COLO829 (cell line): ENCODE measurements around the gene TBP.

ENCODE experiments used
- DNase-seq: peaks from one replicate; pipeline ENCODE4 v3.0.0; 2012; ENCODE audit warnings: low spot score

TBP gene

DNA sequence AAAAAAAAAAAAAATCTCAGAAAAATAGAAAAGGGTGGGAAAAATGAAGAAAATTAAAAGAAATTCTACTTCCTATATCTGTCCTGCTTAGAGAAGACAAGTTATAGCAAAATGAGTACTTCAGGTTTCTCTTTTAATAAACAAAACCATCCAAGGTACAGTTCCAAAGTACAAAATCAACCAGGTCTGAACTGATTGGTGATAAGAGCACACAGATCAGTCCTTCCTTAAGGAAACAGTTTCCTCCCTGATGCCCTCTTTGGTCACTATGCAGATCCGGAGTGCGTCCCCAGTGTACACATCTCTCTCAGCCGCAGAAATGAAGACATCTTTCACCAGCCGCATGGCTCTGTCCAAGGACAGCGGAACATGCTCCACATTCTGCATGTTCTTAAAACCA lies 19.2 kb upstream of the TBP start:
- DNase-seq = no peak

DNA sequence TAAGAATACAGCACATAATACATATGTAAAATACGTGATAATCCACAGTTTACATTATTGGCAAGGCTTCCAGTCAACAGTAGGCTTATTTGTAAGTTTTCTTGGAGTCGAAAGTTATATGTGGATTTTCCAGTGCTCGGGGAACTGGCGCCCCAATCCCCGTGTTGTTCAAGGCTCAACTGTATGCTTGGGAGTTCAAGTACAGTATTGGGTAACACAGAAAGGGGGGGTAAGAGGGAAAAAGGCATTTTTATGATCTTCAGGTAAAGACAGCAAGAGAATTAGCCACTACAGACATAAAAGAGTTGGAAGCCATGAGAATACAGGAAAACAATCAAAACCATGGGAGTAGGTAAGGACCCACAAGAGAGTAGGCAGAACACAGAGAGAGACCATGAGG lies 17.5 kb upstream of the TBP start:
- DNase-seq = no peak

DNA sequence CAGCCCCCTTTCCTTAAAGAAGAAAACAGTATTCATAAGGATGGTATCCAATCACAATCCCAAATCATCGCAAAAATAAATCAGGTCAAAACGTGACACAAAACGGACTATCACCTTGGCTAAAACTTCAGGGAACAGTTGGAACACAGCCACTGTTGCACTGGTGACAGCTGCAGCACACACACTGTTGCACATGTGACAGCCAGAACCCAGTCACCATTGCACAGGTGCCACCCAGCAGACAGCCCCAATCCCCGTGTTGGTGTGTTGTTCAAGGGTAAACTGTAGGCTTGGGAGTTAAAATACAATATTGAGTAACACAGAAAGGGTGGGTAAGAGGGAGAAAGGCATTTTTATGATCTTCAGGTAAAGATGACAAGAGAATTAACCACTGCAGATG lies 16.8 kb upstream of the TBP start:
- DNase-seq = no peak

GRCh38 chr6:170542031-170542719 lies 12.0 kb upstream of the TBP start:
- DNase-seq = no peak

DNA sequence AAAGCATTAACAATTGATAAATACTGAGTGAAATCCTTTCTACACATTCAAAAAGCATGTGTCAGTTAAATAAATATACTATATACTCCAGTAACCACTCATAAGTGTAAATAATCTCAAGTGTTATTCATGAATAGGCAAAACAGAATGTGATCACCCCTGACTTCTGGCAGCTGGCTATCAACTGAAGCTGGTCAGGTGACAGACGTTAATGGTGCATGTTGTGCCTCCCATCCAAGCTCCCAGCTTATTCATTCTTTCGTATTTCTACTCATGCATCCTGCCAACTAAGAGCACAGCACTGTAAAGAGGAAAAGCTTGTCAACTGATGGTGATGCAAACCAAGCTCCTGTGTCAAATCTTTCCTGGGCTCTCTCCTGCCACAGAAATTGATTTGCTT lies 8.8 kb upstream of the TBP start:
- DNase-seq = no peak

DNA sequence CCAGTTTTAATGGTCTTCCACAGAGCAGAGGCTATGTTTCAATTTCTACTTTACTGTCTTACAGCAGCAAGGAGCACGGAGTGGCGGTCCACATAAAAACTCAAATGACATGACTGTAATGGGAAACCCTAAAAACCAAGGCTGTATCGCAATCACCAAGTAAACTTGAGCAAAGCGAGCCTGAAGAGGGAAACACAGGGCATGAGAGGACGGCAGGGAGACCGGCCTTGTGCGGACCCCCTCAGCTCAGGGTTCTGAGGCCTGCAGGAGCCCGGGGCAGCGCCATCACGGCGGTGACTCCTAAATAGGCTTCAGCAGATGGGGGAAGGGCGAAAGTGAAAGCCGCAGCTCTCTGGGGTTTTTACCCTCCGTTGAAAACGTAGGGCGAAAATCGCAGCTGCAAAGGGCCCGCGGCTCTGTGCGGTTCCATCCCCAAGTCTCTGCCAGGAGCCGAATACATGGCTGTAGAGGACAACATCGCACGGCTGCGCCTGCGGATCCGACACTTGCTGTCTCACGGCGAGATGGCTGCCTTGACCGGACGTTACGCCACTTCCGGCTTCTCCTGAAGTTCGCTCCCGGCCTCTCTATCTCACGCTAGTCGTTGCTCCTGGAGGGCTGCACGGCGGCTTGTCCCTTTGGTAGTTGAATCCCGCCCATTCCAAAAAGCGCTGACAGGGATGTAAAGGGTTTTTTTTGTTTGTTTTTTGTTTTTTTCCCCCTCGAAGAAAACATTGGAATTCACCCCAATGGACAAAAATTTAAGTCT lies 1.2 kb upstream of the TBP start, which contains the start of gene PSMB1:
Gene PSMB1, minus strand, starts transcription at position 543 of the 769 bp plus-strand sequence. Its CDS starts 65 bp downstream, at position 478.
- peak; percentile 76 for DNase-seq

GRCh38 chr6:170553534-170554012 lies 596 bp upstream of the TBP start:
- peak; percentile 26 for DNase-seq

GRCh38 chr6:170554796-170555137 lies 598 bp downstream of the TBP start:
- DNase-seq = no peak

- DNase-seq = no peak
Measured at GRCh38 chr6:170555305-170555704, 1.1 kb downstream of the TBP start.

- no peak for DNase-seq
Measured at GRCh38 chr6:170561555-170561954, 7.4 kb downstream of the TBP start.

DNA sequence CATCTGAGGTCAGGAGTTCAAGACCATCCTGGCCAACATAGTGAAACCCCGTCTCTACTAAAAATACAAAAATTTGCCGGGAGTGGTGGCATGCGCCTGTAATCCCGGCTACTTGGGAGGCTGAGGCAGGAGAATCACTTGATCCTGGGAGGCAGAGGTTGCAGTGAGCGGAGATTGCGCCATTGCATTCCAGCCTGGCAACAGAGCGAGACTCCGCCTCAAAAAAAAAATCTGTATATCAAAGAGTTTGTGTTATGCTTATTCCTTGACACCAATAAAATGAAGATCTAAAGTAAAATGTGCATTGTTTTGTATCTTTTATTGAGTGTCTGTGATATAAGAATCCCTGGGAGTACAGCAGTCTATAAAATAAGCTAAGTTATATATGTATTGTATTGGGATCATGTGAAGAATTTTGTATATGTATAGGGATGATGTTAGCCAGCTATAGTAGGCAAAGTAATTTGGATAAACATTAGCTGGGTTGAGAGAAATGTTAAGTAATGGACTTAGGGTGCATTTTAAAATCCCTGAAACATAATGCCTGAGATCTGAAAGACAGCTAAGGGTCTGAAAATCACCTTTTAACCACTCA lies 10.9 kb downstream of the TBP start:
- no peak for DNase-seq

DNA sequence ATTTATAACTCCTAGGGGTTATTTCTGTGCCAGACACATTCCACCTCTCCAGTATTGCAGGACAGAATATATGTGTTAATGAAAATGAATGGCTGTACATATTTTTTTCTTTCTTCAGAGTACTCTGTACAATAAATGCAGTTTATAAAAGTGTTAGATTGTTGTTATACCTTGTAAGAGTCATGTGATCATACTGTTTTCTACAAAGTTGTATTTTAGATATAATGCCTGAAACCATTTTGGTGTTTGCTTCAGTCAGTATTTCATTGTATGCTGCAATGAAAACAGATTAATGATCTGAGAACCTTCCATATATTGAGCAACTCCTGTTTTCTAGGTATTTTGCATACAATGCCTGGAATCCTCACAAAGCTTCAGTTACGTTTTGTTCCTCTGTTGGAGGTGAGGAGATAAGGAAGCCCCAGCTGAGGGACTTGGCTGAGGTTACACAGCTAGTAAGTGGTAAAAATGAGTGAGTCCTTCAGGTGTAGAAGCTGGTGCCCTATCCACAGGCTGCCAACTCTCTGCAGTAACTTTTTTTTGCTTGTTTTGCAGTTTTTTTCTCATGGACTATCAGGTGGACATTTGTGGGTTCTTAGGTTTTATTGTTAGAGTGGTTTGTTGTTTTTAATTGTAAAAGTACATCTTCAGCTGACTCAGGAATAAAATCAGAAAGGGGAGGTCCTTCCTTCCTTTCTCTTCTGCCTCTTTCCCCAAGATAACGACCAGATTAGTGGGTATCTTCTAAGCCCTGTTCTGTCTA lies 18.7 kb downstream of the TBP start:
- no peak for DNase-seq

GRCh38 chr6:170575250-170575649 lies 21.1 kb downstream of the TBP start:
- DNase-seq = no peak

DNA sequence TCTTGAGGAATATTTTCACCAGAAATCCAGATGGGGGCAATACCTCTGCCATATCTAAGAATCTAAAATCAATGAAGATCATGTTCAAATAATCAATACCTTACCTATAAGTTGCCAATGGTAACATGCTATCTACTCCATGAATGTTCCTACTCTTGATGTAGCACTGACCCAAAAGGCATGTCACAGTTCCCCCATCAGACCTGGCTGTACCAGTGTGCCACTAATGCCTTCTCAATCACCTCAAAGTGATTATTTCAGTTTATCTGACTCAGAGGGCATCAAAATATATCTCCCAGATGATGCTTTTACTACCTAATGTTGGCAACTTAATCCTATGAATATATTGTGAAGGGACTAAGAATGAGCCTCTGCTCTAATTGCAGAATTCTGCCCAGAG lies 24.7 kb downstream of the TBP start:
- DNase-seq = no peak

- peak; percentile 11 for DNase-seq
Measured at GRCh38 chr6:170583756-170584180, 29.6 kb downstream of the TBP start.

DNA sequence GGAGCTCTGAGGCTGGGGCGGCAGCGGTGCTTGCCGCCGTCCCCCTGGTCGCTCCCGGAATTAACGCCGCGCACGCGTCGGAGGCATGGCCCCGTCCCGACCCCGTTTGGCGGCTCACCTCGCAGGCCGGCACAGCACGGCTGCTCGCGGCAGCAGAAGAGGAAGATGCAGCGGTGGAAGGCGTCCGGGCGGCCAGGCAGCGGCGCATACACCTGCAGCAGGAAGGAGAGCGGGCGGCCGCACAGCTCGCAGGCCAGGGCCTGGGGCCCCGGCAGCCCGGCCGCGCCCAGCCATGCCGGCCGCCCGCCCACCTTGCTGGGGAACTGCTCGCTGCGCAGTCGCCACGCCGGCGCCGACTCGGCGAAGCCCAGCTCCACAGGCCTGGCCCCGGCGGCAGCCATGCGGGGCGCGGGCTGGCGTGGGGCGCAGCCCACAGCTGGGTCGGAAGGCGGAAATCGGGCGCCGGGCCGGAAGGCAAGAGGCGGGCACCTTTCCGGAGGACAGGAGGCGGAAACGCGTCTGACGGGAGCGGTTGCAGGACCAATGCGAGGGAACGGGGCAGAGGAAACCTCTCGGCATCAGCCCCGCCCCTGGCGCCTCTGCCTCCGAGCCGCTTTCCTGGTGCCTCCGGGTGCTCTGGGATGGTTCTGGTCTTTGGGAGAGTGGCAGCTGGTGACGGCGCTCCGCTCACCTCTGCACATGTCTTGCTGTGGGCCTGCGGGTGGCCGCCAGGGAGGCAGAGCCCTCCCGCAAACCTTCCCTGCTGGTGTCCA lies 30.2 kb downstream of the TBP start, which contains the start of gene PDCD2:
Gene PDCD2, minus strand, starts transcription at position 457 of the 773 bp plus-strand sequence. Its CDS starts 56 bp downstream, at position 401.
- DNase-seq = peak; percentile 90

DNA sequence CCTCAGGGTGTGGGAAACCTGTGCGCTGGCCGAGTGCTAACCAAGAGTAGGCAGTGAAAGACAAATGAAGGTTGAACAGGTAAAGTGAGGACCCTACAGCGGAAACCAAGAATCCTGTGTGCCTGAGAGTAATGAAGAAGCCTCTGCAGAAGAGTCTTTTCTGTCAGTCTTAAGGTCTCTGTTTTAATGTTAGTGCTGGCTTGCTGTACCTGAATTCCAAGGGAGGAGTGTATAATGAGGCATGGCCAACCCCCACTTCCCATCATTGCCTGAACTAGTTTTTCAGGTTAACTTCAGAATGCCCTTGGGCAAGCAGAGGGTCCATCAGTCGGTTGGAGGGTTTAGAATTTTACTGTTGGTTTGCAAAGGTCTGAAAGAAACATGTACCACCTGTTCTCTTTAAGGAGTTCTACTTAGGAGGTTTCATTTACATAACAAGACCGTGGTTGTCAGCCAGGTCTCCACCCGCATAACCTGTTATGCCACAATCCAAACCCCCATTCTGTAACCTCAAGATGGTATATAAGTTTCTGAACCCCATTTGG lies 30.9 kb downstream of the TBP start:
- no peak for DNase-seq

- DNase-seq = no peak
Measured at GRCh38 chr6:170590725-170591124, 36.6 kb downstream of the TBP start.

DNA sequence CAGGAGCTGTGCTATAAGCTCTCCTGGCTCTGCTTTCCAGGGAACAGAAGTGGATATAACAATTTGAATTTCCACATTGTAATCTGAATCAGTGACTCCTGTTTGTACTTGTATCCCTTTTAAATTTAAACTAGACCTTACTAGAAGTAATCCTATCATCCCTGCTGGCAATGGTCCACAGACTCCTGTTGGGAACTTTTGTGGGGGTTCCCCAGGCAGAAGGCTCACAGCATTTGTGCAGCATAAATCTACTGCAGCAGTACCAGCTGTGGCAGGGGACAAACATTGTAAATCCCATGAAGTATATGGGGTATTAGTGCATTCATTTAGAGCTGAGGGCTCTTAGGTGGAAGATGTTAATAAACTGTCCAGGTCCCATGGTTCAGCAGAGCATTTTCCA lies 42.3 kb downstream of the TBP start:
- no peak for DNase-seq

GRCh38 chr6:170597278-170597677 lies 43.1 kb downstream of the TBP start:
- no peak for DNase-seq
